Endothelial cell of hepatic sinusoid (primary cell): ENCODE measurements around the gene SEMA5A.

ENCODE experiments used
- in situ Hi-C: cut with HindIII; loops from 2 replicates; pipeline ENCODE4 v1.10.0; 2017; ENCODE audit warnings: low sequenced_read_pairs

Gene SEMA5A

GRCh38 chr5:9343146-9343850 lies 202.6 kb downstream of the SEMA5A start:
- in situ Hi-C loops, result no loop called here

DNA sequence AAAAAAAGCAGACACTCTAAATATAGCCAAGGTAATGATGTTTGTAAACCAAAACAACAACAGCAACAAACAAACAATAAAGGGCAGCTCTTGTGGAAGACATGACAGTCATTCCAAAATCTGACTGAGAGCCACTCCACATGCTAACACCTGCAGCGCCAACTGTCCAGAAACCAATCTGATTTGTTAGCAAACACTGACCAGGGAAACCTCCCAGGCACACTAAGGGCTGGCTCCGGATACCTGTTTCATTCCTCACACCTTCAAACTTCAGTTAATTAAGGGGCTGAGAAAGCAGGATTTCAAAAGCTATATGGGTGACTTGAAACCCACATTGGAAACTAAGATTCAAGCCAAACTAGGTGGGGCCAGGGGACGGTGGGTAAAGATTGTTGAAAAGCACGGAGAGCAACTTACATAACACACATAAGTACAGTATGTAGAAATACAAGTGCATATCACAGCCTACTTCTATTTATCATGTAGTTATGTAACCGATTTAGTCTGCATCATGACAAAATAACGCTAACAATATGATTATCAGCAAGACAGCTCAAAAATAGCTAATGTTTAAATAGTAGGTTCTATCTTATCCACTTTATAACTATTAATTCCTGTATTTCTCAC lies 203.6 kb downstream of the SEMA5A start:
- in situ Hi-C loops, result no loop called here

DNA sequence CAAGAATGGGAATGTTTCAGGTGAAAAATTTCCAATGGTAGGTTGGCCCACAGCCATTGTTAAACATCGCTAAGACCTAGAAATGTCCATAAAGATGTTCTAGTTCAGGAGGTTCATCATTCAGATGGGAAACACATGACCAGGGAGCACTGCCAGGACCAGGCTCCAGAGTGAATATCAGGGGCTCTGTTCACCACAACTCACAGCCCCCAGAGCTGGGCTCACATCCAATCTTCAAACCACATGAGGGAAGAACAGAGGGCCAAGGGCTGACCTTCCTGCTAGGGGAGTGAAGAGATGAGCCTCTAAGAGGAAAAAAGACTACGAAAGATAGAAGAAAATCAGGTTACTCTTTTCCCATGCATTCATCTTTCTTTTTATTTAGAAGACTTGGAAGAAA lies 205.8 kb downstream of the SEMA5A start:
- in situ Hi-C loops, result no loop called here

DNA sequence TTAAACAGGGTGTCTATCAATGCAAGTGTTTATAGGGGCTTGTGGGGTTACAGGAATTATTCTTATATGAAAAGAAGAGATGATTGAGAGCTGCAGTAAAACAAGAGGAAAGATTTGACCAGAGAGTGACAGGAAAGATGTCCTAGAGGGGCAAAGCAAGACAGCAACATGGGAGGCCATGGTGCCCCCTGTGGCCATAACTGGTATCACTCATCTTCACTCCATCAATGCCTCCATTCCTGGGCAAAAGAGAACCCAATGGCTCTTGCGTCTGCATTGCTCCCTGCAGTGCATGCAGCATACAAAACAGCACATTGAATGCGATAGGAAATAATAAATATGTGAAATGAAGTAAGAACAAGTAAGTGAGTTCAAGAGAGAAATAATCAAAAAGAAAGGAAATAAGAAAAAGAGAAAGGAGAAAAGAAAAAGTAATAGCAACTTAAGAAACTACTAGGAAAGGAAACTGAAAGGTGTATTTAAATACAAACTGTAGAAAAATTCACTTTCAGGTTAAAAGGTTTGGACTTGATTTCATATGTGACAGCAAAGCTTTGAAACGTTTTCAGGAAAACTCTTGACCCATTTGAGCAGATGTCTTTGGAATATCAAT lies 206.6 kb downstream of the SEMA5A start:
- in situ Hi-C loops, result no loop called here

DNA sequence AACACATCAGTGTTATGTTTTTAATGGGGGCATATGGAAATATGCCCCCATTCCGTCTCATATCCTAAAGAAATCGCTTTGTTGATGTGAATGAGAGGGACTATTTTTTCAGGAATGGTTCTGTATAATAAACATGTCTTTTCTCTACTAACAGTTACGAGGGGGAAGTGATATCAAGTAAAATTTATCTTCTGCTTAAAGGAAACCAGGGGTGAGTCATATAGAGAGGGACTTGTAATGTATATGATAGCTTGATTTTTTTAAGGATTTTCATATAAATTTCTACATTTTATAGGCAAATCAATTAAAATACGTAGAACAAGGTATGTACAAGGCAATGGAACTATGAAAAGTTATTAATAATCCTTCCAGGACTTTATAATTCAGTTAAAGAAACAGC lies 207.1 kb downstream of the SEMA5A start:
- in situ Hi-C loops, result no loop called here

DNA sequence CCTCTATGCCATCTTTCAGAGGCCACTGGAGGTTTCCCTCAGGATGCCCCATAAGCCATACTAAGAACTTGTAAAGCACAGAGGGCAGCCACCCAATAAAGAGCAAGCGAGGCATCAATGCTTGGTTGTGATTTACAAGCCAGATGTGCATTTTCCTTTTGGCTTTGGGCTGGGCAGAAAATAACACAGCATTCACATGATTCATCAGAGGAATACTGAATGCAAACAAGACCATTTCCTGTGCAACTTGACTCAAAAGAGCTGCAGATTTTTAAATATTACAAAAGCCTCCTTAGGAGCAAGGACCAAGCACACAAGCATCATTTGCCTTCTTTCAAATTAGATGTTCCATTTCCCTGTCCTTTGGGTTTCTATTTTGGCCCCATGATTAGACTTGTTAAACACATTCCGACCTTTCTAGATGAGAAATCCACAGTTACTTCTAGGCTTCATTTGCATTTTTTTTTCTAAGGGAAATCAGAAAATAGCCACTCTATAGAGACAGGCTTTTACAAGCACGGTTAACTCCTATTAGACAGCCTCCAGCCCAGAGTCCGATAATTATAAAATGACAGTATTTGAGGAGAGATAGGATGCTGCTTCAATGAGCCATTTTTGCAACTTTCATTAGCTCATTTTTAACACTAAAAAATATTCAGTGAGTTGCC lies 207.8 kb downstream of the SEMA5A start:
- in situ Hi-C loops, result no loop called here

GRCh38 chr5:9335754-9336495 lies 209.9 kb downstream of the SEMA5A start:
- in situ Hi-C loops, result no loop called here

DNA sequence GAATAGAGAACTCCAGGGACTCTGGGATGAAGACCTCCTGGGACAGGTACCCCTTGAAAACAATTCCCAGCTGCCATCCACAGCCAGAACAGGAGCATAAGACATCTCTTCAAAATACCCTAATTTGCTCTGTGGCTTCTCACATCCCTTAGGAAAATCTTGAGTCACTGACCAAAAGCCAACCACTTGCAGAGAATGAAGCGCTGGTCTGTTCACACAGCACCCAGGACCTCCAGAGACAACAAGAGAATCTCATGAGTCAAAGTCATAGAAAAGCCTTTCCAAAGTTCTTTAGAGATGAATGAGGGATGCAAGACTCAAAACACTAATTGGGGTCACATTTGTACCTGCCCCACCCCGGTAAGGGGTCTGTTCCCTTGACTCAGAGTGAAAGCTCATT lies 210.6 kb downstream of the SEMA5A start:
- in situ Hi-C loops, result no loop called here

GRCh38 chr5:9332026-9332425 lies 213.8 kb downstream of the SEMA5A start:
- in situ Hi-C loops, result no loop called here

DNA sequence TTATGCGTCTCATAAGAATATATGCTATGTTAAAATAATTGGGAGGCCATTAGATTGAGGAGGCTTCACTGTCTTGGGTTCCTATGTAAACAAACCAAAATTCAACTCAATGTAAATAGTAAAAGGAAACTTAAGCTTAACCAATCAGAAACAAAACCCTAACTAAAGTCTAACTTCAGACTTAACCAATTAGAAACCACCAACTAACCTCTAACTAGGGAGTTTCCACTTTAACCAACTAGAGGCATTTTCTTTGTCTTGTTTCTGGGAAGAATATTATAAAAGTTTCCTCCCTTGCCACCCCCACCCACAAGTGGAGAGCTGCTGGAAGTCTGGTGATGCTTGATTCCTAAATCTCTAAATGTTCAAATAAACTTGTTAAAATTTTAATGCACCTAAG lies 214.5 kb downstream of the SEMA5A start:
- in situ Hi-C loops, result no loop called here

- in situ Hi-C loops, result no loop called here
Observed at GRCh38 chr5:9329125-9329524, 216.8 kb downstream of the SEMA5A start.

GRCh38 chr5:9325549-9325948 lies 220.3 kb downstream of the SEMA5A start:
- in situ Hi-C loops, result no loop called here

- in situ Hi-C loops, result no loop called here
Observed at GRCh38 chr5:9324348-9325077, 221.4 kb downstream of the SEMA5A start.

DNA sequence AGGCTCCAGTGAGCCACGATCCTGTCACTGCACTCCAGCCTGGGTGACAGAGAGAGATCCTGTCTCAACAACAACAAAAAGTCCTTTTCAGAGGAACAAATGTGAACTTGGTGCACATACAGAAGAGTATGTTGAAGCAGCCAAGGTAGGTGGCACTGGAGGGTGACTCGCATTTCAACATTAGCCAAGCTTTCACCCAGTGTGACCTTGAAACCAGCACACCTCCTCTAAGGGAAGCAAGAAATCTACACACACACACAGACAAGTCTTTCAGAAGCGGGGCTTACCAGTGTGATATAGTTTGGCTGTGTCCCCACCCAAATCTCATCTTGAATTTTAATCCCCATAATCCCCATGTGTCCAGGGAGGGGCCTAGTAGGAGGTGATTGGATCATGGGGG lies 225.2 kb downstream of the SEMA5A start:
- in situ Hi-C loops, result no loop called here

DNA sequence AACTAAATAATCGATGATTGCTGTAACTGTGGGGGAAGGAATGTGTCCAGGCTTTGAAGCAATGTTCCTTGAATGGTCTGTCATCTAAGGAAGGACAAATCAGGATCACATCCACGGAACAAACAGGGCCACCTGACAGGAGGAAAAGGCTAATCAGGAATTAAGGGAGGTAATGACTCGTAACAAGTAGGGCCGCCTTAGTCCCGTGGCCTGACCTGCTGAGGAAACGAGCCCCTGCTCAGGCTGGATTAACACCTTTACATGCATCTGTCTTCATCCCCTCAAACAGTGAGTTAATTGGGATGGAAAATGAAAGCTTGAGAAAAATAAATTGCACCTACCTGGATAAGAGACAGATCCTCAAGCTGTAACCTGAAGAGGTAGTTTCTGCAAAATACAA lies 227.8 kb downstream of the SEMA5A start:
- in situ Hi-C loops, result no loop called here

DNA sequence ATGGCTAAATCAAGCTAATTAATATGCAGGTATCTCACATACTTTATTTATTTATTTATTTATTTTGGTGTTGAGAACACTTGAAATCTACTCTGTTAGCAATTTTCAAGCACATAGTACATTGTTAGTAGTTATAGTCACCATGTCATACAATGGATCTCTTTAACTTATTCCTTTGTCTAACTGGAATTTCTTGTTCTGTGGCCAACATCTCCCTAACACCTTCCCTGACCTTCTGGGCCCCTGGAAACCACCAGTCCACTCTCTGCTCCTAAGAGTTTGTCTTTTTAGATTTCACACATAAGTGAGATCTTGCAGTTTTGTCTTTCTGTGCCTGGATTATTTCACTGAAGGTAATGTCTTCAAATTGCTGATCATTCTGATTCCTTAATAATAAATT lies 229.1 kb downstream of the SEMA5A start:
- in situ Hi-C loops, result no loop called here

- in situ Hi-C loops, result no loop called here
Observed at GRCh38 chr5:9316041-9316440, 229.8 kb downstream of the SEMA5A start.

DNA sequence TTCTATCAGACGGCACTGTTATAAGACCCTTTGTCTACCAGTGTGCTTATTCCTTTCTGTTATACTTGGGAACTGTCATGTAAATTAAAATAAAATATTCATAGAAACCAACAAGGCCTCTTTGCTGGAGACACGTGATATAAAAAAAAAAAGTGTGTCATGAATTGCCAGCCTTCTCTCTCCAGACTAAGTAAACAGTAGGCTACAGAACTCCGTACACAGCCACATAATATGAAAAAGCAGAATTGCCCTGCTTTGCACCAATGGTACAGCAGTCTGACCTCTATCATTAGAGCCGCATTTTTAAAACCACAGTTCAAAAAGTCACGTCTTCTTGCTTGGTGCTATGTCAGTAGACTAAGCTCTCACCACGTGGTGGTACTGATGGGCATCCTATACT lies 231.3 kb downstream of the SEMA5A start:
- in situ Hi-C loops, result no loop called here

- in situ Hi-C loops, result no loop called here
Observed at GRCh38 chr5:9313751-9314150, 232.1 kb downstream of the SEMA5A start.

GRCh38 chr5:9307150-9307549 lies 238.7 kb downstream of the SEMA5A start:
- in situ Hi-C loops, result no loop called here

GRCh38 chr5:9302218-9302617 lies 243.7 kb downstream of the SEMA5A start:
- in situ Hi-C loops, result no loop called here
